Activated T-cell treated with anti-CD3 and anti-CD28 coated beads for 1 hour (primary cell): ENCODE measurements around the gene RPH3AL.
"Not testable (repeated sequence)": the region's sequence is repeated elsewhere in the genome, so short reads cannot be mapped to it uniquely, and the experiment has no call there.

ENCODE experiments used
- DNase-seq: peaks from one replicate; pipeline ENCODE4 v3.0.0-alpha.2; 2020; ENCODE audit warnings: low read depth

RPH3AL gene

DNA sequence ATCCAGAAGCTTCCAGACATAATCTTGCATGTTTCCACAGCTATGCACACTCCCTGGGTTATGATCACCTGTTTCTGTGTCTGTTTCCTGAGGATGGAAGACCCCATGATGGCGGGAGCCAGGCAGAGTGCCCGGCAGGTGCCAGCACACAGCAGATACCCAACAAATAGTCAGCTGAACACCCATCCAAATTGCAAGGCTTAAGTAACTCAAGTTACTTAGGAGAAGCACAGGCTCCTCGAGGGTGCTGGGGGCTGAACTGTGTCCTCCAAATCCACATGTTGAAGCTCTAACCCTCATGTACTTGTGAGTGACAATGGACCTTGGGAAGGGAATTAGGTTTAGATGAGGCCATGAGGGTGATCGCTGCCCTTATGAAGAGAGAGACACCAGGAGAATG is 91.7 kb downstream of the RPH3AL start:
- DNase-seq = no peak

- DNase-seq = no peak
Observed at GRCh38 chr17:260031-260791, 92.4 kb downstream of the RPH3AL start.

- DNase-seq = no peak
Observed at GRCh38 chr17:259341-259976, 93.1 kb downstream of the RPH3AL start.

DNA sequence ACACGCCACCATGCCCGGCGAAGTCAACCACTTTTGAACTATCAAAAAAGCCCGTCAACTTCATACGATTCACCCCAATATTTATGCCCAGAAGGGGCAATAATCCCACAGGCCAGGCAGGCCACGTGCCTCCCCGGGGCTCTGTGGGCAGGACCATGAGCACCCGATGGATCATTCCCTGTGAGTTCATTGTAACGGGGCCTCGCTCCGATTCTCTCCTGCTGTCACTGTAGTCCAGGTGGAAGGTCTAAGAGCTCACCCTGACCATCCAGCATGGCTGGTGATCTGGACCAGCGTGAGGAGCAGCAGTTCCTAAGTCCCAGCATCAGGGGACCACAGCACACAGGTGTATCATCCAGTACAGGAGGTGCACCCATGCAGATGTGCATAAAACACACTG is 93.7 kb downstream of the RPH3AL start:
- DNase-seq = no peak

DNA sequence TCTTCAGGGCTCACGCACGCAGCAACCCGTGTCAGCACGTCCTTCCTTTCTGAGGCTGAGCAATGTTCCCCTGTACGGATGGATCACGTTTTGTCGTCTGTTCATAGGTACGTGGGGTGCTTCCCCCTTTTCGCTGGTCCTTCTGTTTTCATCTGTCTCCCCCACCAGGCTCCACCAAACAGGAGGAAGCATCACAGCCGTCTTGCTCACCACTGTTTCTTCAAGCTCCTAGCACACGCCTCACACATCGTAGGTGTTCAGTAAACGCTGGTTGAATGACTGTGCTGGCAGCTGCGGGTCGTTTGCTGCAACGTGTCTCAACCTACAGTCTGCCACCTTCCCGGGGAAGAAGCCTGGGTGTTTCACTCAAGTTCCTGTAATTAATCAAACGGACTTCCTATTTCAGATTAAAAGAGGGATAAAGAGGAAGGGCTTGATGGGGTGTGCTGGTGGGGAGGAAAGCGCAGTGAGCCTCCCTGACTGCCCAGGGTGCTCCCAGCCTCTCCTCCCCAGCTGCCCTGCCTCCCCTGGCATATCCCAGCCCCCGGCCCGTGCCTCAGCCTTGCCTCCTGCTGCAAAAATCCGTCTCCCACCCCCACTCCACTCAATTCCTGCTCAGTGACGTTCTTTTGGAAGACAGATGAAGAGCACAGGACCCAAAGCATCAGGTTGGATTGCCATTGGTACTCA is 94.4 kb downstream of the RPH3AL start:
- no peak for DNase-seq

DNA sequence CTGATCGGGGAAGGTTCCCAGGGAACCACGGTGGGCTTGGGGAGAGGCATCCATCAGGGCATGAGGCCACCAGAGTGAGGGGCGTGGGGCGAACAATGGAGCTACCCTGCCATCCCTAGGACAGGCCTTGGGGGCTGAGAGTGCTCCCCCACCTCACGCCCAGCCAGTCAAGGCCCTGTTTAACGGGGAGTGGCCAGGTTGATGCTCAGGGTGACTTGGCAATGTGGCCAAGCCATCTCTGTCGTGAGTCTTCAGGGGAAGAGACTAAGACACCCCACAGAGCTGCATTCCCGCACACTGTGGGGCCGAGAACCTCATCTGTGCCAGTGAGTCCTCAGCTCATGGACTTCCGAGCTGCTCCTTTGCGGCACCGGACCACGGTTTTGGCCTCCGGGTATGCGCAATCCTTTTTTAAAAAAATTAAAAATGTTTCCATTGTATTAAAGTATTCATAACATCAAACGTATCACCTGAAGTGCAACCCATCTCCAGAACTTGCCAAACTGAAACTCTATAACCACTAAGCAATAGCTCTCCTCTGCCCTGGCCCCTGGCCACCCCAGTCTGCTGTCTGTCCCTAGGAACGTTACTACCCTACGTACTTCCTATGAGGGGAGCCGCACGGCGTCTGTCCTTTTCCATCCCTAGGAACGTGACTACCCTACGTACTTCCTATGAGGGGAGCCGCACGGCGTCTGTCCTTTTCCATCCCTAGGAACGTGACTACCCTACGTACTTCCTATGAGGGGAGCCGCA is 99.3 kb downstream of the RPH3AL start:
- DNase-seq = no peak

GRCh38 chr17:252456-252855 is 100.2 kb downstream of the RPH3AL start:
- DNase-seq = no peak

DNA sequence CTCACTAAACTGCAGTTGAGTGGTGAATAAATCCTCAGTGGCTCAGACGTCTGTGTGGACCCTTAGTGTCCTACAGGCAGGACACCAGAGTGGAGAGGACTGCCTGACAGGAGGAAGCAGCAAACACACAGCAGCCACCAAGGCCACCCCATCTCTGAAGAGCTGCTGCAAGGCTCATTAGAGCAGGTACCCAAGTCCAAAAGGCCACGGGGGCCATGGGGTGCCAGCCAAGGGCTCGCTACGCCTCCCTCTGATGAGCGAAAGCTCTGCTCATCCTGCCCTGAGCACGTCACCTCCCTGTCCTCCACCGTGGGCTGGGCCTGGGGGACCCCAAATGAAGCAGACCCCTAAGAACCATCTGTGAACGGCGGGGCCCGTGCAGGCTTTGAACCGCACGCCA is 101.1 kb downstream of the RPH3AL start:
- no peak for DNase-seq

DNA sequence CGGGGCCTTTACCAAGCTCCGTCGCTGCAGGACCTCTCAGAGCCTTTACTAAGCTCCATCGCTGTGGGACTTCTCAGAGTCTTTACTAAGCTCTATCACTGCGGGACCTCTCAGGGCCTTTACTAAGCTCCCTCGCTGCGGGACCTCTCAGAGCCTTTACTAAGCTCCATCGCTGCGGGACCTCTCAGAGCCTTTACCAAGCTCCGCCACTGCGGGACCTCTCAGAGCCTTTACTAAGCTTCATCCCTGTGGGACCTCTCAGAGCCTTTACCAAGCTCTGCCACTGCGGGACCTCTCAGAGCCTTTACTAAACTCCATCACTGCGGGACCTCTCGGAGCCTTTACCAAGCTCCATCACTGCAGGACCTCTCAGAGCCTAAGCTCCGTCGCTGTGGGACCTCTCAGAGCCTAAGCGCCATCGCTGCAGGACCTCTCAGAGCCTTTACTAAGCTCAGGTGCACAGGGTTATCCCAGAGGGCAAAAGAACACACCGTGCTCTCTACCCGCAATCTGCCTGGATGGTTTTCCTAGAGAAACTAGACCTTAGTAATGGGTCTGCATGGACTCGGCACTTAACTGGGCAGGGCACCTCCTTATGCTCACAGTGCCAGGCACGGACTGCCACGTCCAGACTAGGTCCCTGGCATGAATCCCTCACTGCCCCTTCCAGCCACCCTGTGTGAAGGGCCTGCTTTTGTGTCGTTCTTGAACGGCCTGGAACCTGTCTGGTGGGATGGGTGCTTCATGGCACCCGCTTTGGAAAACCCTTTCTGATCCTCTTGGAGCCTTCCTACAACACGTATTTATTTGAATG is 101.9 kb downstream of the RPH3AL start:
- no peak for DNase-seq

DNA sequence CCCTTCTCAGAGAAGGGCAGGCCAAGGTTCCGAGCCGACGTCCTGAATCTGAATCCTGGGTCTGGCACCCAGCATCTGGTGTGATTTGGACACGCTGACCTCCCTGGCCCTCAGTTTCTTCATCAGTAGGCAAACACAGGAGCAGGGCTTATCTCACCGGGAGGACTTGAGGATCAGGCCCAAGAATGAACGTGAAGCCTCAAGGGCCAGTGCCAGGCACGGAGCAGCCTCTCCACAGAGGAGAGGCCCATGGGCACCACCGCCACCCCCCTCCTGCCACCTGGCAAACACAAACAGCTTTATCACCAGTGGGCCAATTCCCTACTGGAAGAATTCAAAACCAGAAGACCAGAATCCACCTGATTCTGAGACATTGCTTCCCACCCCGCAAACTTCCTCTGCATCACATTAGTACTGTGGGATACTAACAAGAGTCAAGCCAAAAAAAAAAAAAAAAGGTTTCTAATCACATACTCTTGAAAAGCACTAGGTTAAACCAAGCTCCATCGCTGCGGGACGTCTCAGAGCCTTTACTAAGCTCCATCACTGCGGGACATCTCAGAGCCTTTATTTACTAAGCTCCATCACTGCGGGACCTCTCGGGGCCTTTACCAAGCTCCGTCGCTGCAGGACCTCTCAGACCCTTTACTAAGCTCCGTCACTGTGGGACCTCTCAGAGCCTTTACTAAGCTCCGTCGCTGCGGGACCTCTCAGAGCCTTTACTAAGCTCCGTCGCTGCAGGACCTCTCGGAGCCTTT is 103.2 kb downstream of the RPH3AL start:
- DNase-seq = no peak

DNA sequence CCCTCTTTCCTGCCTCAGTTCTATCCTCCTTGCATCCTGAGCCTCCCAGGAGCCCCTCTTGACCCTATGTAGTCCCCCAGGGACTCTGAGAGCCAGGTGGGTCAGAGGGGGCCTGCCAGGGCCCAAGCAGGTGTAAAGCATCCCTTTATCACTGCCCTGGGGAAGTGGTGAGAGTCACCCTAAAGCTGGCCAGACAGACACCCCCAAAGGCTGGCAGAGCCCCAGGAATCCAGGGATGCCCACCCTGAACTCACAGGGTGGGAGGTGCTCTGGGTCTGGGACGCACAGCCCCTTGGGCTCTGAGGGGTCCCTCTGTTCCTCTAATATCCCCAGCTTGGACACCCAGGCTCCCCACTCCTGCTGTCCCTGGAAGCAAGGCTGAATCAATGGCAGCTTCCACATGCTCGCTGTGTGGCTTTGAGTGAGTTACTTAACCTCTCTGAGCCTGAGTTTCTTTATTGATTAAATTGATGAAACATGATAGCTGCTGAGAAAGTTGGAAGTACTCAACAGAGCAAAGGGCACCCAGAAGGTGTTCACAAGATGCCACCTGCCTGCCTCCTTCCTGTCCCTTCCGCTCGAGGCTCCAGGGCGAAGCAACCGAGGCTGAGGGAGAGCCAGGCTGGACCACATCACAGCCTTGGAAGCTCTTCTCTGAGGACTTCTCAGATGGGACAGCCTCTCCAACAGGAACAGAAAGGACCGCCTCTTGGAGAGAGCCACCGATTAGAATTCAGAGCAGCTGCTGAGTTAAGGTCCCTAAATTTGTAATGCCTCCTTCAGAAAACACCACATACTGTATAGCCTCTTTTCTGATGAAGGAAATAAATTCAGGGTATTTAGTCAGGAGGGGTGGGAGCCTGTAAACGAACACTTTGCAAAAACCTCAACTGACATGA is 104.0 kb downstream of the RPH3AL start:
- DNase-seq = no peak

DNA sequence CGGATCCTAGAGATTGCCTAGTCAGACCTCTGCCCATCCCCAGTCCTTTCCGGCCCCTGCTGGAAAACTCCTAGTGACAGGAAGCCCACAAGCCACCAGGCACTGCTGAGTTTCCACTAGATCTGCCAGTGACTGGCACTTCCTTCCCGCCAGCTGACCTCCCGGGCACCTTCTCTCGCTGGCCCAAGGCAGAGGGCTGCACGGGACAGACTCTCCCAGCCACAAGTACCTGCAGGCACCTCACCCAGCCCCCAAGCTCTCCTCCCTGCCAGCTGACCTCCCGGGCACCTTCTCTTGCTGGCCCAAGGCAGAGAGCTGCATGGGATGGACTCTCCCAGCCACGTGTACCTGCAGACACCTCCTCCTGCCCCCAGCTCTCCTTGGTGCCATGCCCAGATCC is 104.8 kb downstream of the RPH3AL start:
- no peak for DNase-seq

GRCh38 chr17:246851-247421 is 105.7 kb downstream of the RPH3AL start:
- no peak for DNase-seq

DNA sequence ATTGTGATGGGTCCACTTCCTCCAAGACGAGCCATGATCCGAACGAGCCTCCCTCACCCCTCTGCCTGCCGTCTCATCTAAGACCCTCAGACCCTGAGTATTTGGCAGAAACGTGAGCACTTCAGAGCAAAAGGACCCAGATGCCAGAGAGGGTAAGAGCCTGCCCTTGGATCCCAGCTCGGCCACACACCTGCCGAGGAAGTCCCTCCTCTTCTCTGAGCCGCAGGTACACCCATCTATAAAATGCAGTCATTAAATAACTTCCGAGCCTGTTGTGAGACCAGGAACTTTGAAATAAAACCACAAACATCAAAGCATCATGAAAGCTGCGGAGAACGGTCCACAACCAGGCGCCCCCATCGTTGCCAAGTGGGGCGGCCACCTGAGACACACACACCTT is 106.4 kb downstream of the RPH3AL start:
- DNase-seq = no peak

- no peak for DNase-seq
Observed at GRCh38 chr17:245611-246010, 107.0 kb downstream of the RPH3AL start.

GRCh38 chr17:245020-245419 is 107.6 kb downstream of the RPH3AL start:
- no peak for DNase-seq

- not testable (repeated sequence) for DNase-seq
Observed at GRCh38 chr17:243924-244323, 108.7 kb downstream of the RPH3AL start.

DNA sequence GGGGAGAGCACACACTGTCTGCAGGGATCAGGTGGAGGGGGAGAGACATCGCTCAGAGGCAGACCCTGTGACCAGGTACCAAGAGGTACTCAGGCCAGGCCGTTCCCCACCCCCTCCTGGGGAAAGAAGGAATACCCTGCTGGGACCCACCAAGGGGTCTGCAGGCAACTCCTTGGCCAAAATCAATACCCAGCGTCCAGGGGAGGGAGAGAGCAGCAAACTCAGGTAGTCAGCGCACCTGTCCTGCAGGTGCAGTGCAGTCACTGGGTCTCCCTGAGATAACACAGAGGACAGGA is 113.7 kb downstream of the RPH3AL start:
- DNase-seq = no peak

DNA sequence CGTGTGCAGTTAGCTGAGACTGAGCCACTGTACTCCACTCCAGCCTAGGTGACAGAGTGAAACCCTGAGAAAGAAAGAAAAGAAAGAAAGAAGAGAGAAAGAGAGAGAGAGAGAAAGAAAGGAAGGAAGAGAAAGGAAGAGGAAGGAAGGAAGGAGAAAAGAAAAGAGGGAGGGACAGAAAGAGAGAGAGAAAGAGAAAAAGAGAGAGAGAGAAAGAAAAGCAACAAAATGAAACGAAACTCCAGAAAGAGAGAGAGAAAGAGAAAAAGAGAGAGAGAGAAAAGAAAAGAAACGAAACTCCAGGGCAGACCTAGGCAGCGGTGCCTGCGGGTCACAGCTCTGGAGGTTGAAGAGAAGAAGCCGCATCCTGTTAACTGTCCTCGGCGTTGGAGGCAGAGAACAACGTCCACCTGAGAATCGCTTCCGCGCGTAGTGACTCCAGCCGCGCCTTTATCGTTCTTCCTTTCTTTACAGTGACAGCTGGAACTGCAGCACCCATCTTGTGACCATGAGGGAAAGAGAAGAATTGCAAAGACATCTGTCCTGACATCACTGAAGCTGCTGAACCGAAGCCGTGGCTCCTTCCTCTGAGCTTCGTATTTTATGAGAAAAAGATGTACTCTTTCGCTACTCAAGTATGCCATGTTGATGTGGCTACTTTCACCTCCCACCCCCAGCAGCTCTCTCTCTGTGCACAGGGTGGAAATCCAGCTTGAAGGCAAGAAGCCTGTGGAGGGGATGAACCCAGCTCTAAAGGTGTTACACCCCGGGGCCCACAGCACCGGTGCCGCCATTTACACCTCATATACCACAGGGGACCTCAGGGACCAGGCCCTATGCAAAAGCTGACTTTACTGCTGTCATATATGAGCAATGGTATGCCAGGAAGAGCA is 114.3 kb downstream of the RPH3AL start:
- no peak for DNase-seq
